CD14-positive monocyte (primary cell): ENCODE results near the gene ERCC6. TPM values are rescaled to one million over a fixed set of nuclear protein-coding genes. Genes with fewer than 3 reads are reported as not detected.

Source experiments
- DNase-seq, 3 donors: peaks; one replicate each; pipeline ENCODE4 v3.0.0-alpha.2; 2011 to 2022
- H2AFZ ChIP-seq: 2 replicates; pipeline ENCODE4 v1.6.0; 2012; ENCODE audit warnings: mild to moderate bottlenecking, low read depth, low read length, inconsistent platforms; ENCODE audit not compliant: insufficient read depth, poor library complexity, severe bottlenecking
- H3K27ac ChIP-seq, 2 donors: 1 replicate in 1 of 2; 2 replicates in 1 of 2; pipeline ENCODE4 v1.5.1; 2012 to 2013; ENCODE audit warnings: low read length in 2 of 2, control low read depth in 1 of 2, inconsistent platforms in 1 of 2, low read depth in 1 of 2, mild to moderate bottlenecking in 1 of 2
- H3K27me3 ChIP-seq, 2 donors: one replicate each; pipeline versions ENCODE4 v1.6.0 to v1.6.1; 2011 to 2013; ENCODE audit warnings: low read length in 2 of 2; ENCODE audit not compliant: control insufficient read depth in 2 of 2, insufficient read depth in 2 of 2
- H3K36me3 ChIP-seq, 2 donors: replicated peaks in 1 of 2; 1 replicate in 1 of 2; 2 replicates in 1 of 2; pipeline versions ENCODE4 v1.5.1 to v1.6.1; 2012 to 2013; ENCODE audit warnings: low read length in 2 of 2, control low read depth in 1 of 2, inconsistent platforms in 1 of 2, mild to moderate bottlenecking in 1 of 2; ENCODE audit not compliant: insufficient read depth in 2 of 2, control insufficient read depth in 1 of 2
- H3K4me1 ChIP-seq, 2 donors: 1 replicate in 1 of 2; 2 replicates in 1 of 2; pipeline versions ENCODE4 v1.5.1 to v1.6.1; 2012 to 2013; ENCODE audit warnings: low read length in 2 of 2, control low read depth in 1 of 2, inconsistent platforms in 1 of 2, mild to moderate bottlenecking in 1 of 2, moderate library complexity in 1 of 2; ENCODE audit not compliant: insufficient read depth in 2 of 2, control insufficient read depth in 1 of 2
- H3K4me2 ChIP-seq: replicated peaks from 2 replicates; pipeline ENCODE3; 2012; ENCODE audit warnings: low read length, moderate library complexity, mild to moderate bottlenecking; ENCODE audit not compliant: poor library complexity, severe bottlenecking; ENCODE audit errors: extremely low read depth
- H3K4me3 ChIP-seq, 3 experiments: fragments of 200-600 bp in 1 of 3; sonication (generic) in 1 of 3; replicated peaks in 1 of 3; 1 replicate in 2 of 3; 2 replicates in 1 of 3; pipeline ENCODE4 v1.5.1; 2011 to 2013; ENCODE audit warnings: low read length in 3 of 3, mild to moderate bottlenecking in 3 of 3, control low read depth in 2 of 3, low read depth in 2 of 3, inconsistent platforms in 1 of 3, moderate library complexity in 1 of 3
- H3K79me2 ChIP-seq: 2 replicates; pipeline ENCODE4 v1.6.0; 2012; ENCODE audit warnings: mild to moderate bottlenecking, control low read depth, inconsistent platforms, low read length, moderate library complexity; ENCODE audit not compliant: insufficient read depth
- H3K9ac ChIP-seq: 2 replicates; pipeline ENCODE4 v1.6.0; 2017; ENCODE audit warnings: low read length, mild to moderate bottlenecking; ENCODE audit not compliant: insufficient read depth, poor library complexity, severe bottlenecking
- H3K9me3 ChIP-seq, 2 donors: replicated peaks in 1 of 2; 1 replicate in 1 of 2; 2 replicates in 1 of 2; pipeline versions ENCODE4 v1.5.1 to v1.6.1; 2012 to 2013; ENCODE audit warnings: low read length in 2 of 2, control low read depth in 1 of 2; ENCODE audit not compliant: control insufficient read depth in 1 of 2, insufficient read depth in 1 of 2
- H4K20me1 ChIP-seq: 2 replicates; pipeline ENCODE4 v1.6.0; 2012; ENCODE audit warnings: mild to moderate bottlenecking, low read length, control low read depth, moderate library complexity; ENCODE audit not compliant: insufficient read depth
- H3K27ac Mint-ChIP-seq, 7 donors: one replicate each; pipeline ENCODE4 v1.8.0; 2020; ENCODE audit warnings: mild to moderate bottlenecking in 7 of 7, mixed read lengths in 7 of 7, moderate library complexity in 6 of 7, inconsistent platforms in 2 of 7
- H3K27me3 Mint-ChIP-seq, 3 donors: one replicate each; pipeline ENCODE4 v1.8.0; 2021 to 2022; ENCODE audit warnings: low read depth in 3 of 3, mild to moderate bottlenecking in 3 of 3, mixed read lengths in 3 of 3, moderate library complexity in 3 of 3, inconsistent platforms in 1 of 3
- H3K36me3 Mint-ChIP-seq, 2 donors: one replicate each; pipeline ENCODE4 v1.8.0; 2020; ENCODE audit warnings: mixed read lengths in 2 of 2, inconsistent platforms in 1 of 2, mild to moderate bottlenecking in 1 of 2
- H3K4me1 Mint-ChIP-seq: one replicate; pipeline ENCODE4 v1.8.0; 2020; ENCODE audit warnings: mild to moderate bottlenecking, mixed read lengths
- H3K4me3 Mint-ChIP-seq, 2 donors: one replicate each; pipeline ENCODE4 v1.8.0; 2020; ENCODE audit warnings: mild to moderate bottlenecking in 2 of 2, mixed read lengths in 2 of 2, moderate library complexity in 1 of 2
- H3K9me3 Mint-ChIP-seq, 7 donors: one replicate each; pipeline ENCODE4 v1.8.0; 2020 to 2022; ENCODE audit warnings: mixed read lengths in 7 of 7, mild to moderate bottlenecking in 6 of 7, moderate library complexity in 6 of 7, inconsistent platforms in 2 of 7
- WGBS: methylation state at CpG from one replicate; pipeline ENCODE4 v1.1.5; 2013; ENCODE audit warnings: missing lambda C conversion rate; ENCODE audit not compliant: insufficient coverage; 5-methylcytosine and 5-hydroxymethylcytosine counted together
- intact Hi-C, 2 donors: fragments of 100-400 bp; cut with micrococcal nuclease; formaldehyde crosslinking; loops; one replicate each; pipeline versions ENCODE4 v1.15.0 to v1.15.1; 2023
- polyA plus RNA-seq, 3 donors: library from polyadenylated mRNA; depleted of rRNA in 1 of 3; unstranded in 2 of 3; stranded (reverse) in 1 of 3; fragments of 300-500 nt in 2 of 3; fragments of >200 nt in 1 of 3; fragmentation: Illumina TruSeq in 2 of 3; gene quantifications; 1 replicate in 2 of 3; 2 replicates in 1 of 3; pipeline ENCODE4 v1.2.3, GENCODE V29; 2012 to 2021
- TF ChIP-seq, protein P1 (sequence below): fragments of 200-600 bp; IDR thresholded peaks from one replicate; pipeline ENCODE4 v1.8.0; 2022; ENCODE audit warnings: antibody characterized with exemption, mild to moderate bottlenecking

Gene ERCC6
- polyA plus RNA-seq, 3 donors = 5.4 to 6.2 (median 6.0) TPM

DNA sequence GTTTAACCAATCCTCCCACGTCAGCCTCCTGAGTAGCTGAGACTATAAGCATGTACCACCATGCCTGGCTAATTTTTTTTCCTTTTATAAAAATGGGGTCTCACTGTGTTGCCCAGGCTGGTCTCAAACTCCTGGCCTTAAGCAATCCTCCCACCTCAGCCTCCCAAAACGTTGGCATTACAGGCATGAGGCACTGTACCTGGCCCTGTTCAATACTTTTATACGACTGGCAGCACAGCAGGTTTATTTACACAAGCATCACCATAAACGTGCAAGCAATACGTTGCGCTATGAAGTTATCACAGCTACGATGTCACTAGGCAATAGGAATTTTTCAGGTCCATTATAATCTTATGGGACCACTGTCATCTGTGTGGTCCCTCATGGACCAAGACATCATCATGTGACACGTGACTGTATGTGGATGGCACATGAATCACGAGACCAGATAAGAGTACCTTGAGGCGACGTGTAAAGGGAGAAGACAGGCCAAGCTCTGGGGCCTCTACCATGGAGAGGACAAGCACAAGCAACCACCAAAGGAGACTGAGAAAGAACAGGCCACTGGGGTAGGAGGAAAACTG lies 36.7 kb upstream of the ERCC6 start:
- 90% methylated on average over 11 of the region's 11 CpGs for WGBS
- peaks cover 0 to 4% (median 0%) of the 10 kb centered on the region in 7 donors for H3K9me3 Mint-ChIP-seq

DNA sequence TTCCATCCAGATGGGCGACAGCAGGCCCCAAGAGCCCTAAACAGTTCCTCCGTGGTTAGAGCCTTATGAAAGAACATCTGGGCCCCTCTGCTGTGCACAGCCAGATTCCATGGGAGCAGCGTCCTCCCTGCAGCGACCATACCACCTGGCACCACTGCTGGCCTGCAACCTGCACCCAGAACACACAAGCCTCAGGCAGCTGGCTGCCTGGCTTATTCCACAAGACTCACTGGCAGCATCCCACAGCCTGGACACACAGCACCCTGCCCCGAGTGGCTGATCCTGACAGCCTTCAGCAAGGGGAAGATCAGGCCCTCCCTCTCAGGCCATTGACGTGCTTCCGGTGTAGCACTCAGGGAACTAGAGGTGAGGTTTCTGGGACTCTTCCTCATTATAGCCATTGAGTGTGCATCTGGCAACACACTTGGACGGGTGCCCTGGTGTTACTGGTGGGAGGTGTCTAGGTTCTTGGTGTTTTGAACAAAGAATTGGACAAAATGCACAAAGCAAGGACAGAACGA lies 33.7 kb upstream of the ERCC6 start:
- H3K4me1 Mint-ChIP-seq = no peaks in the 10 kb centered on the region
- H3K4me1 ChIP-seq = no peaks in the 10 kb centered on the region
- no peaks in the 10 kb centered on the region for H3K27me3 ChIP-seq
- no peaks in the 10 kb centered on the region for H3K36me3 ChIP-seq
- intact Hi-C loops = no loop called here
- no peaks in the 10 kb centered on the region for H3K36me3 Mint-ChIP-seq
- H3K9me3 Mint-ChIP-seq = peaks cover 4 to 20% (median 11%) of the 10 kb centered on the region in 7 donors
- H3K27ac Mint-ChIP-seq = peak overlapping the region in 1 of 7 donors; percentile 23
- H3K79me2 ChIP-seq = no peaks in the 10 kb centered on the region
- H3K27ac ChIP-seq = no peak overlapping the region
- 87% methylated on average over 7 of the region's 9 CpGs for WGBS
- H3K27me3 Mint-ChIP-seq = peaks cover 4 to 12% (median 8%) of the 10 kb centered on the region in 3 donors
- H3K4me3 ChIP-seq = no peak overlapping the region
- H2AFZ ChIP-seq = no peak overlapping the region
- no peak overlapping the region for H3K9ac ChIP-seq
- H3K9me3 ChIP-seq = peaks cover 5 to 6% of the 10 kb centered on the region in 2 donors
- TF ChIP-seq, protein P1, sequence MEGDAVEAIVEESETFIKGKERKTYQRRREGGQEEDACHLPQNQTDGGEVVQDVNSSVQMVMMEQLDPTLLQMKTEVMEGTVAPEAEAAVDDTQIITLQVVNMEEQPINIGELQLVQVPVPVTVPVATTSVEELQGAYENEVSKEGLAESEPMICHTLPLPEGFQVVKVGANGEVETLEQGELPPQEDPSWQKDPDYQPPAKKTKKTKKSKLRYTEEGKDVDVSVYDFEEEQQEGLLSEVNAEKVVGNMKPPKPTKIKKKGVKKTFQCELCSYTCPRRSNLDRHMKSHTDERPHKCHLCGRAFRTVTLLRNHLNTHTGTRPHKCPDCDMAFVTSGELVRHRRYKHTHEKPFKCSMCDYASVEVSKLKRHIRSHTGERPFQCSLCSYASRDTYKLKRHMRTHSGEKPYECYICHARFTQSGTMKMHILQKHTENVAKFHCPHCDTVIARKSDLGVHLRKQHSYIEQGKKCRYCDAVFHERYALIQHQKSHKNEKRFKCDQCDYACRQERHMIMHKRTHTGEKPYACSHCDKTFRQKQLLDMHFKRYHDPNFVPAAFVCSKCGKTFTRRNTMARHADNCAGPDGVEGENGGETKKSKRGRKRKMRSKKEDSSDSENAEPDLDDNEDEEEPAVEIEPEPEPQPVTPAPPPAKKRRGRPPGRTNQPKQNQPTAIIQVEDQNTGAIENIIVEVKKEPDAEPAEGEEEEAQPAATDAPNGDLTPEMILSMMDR = no peak
- no peak overlapping the region for H3K4me2 ChIP-seq
- DNase-seq = no peak
- no peaks in the 10 kb centered on the region for H4K20me1 ChIP-seq
- H3K4me3 Mint-ChIP-seq = no peak overlapping the region

More for the DNA sequence above, 36.7 kb upstream of the ERCC6 start:
- Mint-ChIP-seq H3K27ac (no peak overlapping the region), H3K4me3 (no peak overlapping the region), H3K4me1 (no peaks in the 10 kb centered on the region), H3K27me3 (peaks cover 2 to 11% (median 6%) of the 10 kb centered on the region in 3 donors), H3K36me3 (no peaks in the 10 kb centered on the region)
- Histone ChIP-seq H3K27me3 (no peaks in the 10 kb centered on the region), H3K9me3 (no peaks in the 10 kb centered on the region), H3K79me2 (no peaks in the 10 kb centered on the region), H3K4me3 (no peak overlapping the region), H2AFZ (no peak overlapping the region), H3K4me2 (no peak overlapping the region), H3K9ac (no peak overlapping the region), H3K4me1 (no peaks in the 10 kb centered on the region), H3K36me3 (no peaks in the 10 kb centered on the region), H3K27ac (no peak overlapping the region), H4K20me1 (no peaks in the 10 kb centered on the region)
- no peak for DNase-seq
- intact Hi-C loops = no loop called here
- TF ChIP-seq, protein P1 = no peak
